Activated naive CD4-positive, alpha-beta T cell treated with anti-CD3 and anti-CD28 coated beads, Interleukin-2, amount 50 U/mL, for 72 hours (primary cell): ENCODE measurements around the gene ATAD3B. TPM values are rescaled to one million over a fixed set of nuclear protein-coding genes. Genes with fewer than 3 reads are reported as not detected.
"Not testable (repeated sequence)": the region's sequence is repeated elsewhere in the genome, so short reads cannot be mapped to it uniquely, and the experiment has no call there.

Source experiments
- ATAC-seq, 2 donors: fragments of 150-1000 bp; cut with Tn5 transposase; 2 replicates each; pipeline ENCODE4 v1.10.0; 2021; ENCODE audit warnings: mild to moderate bottlenecking in 2 of 2, moderate library complexity in 2 of 2
- DNase-seq, 2 donors: peaks; one replicate each; pipeline ENCODE4 v3.0.0; 2021 to 2022; ENCODE audit warnings: low spot score in 2 of 2
- H3K27ac Mint-ChIP-seq, 2 donors: one replicate each; pipeline ENCODE4 v1.8.0; 2022; ENCODE audit warnings: mild to moderate bottlenecking in 2 of 2, mixed read lengths in 2 of 2
- H3K36me3 Mint-ChIP-seq, 2 donors: one replicate each; pipeline ENCODE4 v1.8.0; 2022; ENCODE audit warnings: mixed read lengths in 2 of 2
- H3K9me3 Mint-ChIP-seq, 2 donors: one replicate each; pipeline ENCODE4 v1.8.0; 2022; ENCODE audit warnings: mixed read lengths in 2 of 2
- total RNA-seq, 2 donors: library from RNA; stranded (reverse); gene quantifications; one replicate each; pipeline ENCODE4 v1.2.3, GENCODE V29; 2022

ATAD3B gene
- total RNA-seq, 2 donors from 2014 or later, result 30.1 to 33.1 TPM

DNA sequence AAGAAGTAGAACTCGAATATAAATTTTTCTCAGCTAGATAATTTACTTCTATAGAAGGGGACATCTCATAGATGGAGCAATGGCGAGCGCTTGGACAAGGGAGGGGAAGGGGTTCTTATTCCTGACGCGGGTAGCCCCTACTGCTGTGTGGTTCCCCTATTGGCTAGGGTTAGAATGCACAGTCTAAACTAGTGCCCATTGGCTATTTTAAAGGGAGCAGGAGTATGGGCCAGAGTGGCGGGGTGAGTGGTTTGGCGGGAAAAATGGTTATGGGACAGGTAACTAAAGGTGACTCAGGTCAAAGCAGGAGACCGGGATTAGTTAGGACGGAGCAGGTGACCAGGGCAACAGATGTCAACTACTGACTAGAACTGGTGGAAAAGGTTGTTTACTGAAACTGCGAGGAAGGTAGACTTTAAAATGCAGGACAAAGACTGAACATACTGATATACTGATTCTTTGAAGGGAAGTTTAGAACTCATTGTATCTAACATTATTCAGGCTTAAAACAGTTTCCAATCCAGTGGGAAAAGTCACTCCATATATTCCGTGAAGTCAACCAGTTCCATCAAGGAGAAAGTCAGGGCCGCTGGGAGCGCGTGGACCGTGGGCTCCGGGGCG lies 39.5 kb downstream of the ATAD3B start:
- peak overlapping the region; percentile 87 to 100 for H3K27ac Mint-ChIP-seq
- peak in 1 of 2 donors; percentile 22 for DNase-seq

DNA sequence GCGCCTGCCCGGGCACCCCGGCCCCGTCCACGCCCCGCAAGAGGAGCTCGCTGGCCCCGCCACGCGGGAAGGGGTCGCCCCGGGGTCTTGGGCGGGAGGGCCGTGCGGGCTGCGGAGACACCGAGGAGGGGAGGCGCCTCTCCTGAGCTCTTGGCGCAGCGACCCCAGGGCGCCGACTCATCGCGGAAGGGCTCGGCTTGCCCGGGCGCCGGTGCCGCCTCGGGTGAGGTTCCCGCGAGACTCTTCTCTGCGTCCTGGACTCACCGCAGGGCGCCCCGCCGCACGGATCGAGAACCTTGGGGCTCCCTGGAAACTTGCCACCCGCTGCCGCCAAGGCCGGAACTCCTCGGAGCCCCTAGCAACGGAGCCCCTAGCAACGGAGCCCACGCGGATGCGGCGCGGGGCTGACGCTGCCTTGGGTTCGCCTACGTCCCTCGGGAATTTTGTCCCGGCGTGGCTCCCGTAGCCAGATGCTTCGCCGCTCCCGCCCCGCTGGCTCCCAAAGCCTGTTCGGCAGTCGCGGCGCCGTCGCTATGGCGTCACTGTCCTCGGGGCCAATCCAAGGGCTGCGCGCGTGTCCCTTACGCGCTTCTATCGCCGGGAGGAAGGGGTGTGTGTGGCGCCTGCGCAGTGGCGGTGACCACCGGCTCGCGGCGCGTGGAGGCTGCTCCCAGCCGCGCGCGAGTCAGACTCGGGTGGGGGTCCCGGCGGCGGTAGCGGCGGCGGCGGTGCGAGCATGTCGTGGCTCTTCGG lies 40.1 kb downstream of the ATAD3B start, which contains the start of gene ATAD3A:
TSS of gene ATAD3A (plus strand) at position 630 of the 753 bp plus-strand sequence. CDS start at position 737, 107 bp downstream.
- Mint-ChIP-seq H3K27ac (peak within 1 kb of the TSS; percentile 87 to 100), H3K9me3 (no peaks in the 10 kb centered on the region)
- ATAC-seq, result peak; percentile 95 to 97

More for the DNA sequence above, 39.5 kb downstream of the ATAD3B start:
- no peaks in the 10 kb centered on the region for H3K9me3 Mint-ChIP-seq
- peaks cover 10 to 15% of the 10 kb centered on the region in 2 donors for H3K36me3 Mint-ChIP-seq
- ATAC-seq, result no peak

DNA sequence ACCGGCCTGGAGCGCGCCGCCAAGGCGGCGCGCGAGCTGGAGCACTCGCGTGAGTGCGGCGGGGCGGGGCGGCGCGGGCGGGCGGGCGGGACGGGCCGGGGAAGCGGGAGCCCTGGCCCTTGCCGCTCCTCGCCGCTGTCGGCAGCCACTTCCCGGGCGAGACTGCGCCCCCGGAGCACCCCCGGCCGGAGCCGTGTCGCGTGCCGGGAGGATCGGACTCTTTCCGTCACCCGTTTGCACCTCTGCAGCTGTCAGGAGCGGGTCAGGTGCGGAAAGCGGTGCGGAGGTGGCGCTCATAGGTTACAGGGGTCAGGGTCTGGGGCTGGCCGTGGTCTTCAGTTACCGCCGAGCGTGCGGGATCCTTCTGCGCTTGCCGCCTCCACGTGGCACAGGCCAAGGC lies 40.9 kb downstream of the ATAD3B start:
- H3K27ac Mint-ChIP-seq, result peak overlapping the region in 1 of 2 donors; percentile 87
- ATAC-seq (peak; percentile 12 to 13), DNase-seq (peak in 1 of 2 donors; percentile 42)
- H3K36me3 Mint-ChIP-seq, result peaks cover 10% of the 10 kb centered on the region in 2 donors
- H3K9me3 Mint-ChIP-seq, result not testable (repeated sequence)

More for the DNA sequence above, 40.1 kb downstream of the ATAD3B start, which contains the start of gene ATAD3A:
- DNase-seq, result peak; percentile 96
- H3K36me3 Mint-ChIP-seq, result peaks cover 10 to 15% of the 10 kb centered on the region in 2 donors

DNA sequence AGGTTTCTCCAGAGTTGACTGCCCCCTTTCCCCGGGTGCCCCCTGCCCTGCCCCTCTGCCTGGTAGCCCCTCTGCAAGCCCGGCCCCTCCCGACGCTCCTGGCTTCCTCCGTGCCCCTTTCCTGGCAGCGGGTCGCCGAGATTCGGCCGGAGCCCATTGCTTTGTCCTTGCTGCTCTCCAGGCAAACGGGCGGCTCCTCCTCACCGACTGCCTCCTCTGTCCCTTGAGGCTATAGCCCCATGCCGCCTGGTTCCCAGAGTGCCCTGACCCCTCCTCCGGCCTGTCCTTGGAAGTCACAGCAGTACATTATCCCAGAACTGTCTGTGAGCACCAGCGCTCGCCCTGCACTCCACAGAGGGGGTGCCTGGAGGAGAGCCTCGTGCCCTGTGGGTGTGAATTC lies 42.1 kb downstream of the ATAD3B start:
- not testable (repeated sequence) for ATAC-seq, DNase-seq, H3K9me3 Mint-ChIP-seq
- H3K36me3 Mint-ChIP-seq, result peaks cover 16 to 17% of the 10 kb centered on the region in 2 donors
- H3K27ac Mint-ChIP-seq, result peak overlapping the region; percentile 55 to 78

DNA sequence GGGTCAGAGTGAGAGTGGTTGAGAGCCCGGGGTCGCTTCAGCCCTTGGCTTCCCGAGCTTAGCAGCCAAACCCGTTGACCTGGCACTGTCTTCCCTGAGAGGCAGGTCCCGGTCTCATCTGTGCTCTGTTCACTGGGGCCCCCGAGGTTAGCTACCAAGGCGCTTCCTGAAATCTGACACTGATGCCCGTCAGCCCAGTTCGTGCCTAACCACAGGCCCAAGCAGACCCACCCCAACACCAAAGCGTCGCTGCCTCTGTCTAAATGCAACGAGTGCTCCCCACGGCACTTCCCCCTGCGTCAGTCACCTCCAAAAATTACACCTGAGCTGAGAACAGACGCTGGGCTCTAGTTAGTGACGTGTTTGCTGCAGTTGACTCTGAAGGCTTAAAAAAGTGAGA lies 42.8 kb downstream of the ATAD3B start:
- not testable (repeated sequence) for H3K9me3 Mint-ChIP-seq, ATAC-seq, DNase-seq, H3K27ac Mint-ChIP-seq
- H3K36me3 Mint-ChIP-seq, result peaks cover 16 to 17% of the 10 kb centered on the region in 2 donors

DNA sequence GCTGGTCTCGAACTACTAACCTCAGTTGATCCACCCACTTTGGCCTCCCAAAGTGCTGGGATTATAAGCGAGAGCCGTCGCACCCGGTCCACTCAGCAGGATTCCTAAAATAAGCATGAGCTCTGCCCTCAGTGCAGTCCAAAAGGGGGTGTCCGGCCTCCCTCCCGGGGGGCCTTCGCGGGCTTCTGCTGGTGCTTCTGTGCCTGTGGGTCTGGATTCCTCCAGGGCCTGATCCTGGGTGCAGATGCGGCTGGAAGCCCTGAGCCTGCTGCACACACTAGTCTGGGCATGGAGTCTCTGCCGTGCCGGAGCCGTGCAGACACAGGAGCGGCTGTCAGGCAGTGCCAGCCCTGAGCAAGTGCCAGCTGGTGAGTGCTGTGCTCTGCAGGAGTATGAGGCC lies 45.4 kb downstream of the ATAD3B start:
- DNase-seq, ATAC-seq, H3K9me3 Mint-ChIP-seq, H3K36me3 Mint-ChIP-seq, H3K27ac Mint-ChIP-seq: not testable (repeated sequence)

DNA sequence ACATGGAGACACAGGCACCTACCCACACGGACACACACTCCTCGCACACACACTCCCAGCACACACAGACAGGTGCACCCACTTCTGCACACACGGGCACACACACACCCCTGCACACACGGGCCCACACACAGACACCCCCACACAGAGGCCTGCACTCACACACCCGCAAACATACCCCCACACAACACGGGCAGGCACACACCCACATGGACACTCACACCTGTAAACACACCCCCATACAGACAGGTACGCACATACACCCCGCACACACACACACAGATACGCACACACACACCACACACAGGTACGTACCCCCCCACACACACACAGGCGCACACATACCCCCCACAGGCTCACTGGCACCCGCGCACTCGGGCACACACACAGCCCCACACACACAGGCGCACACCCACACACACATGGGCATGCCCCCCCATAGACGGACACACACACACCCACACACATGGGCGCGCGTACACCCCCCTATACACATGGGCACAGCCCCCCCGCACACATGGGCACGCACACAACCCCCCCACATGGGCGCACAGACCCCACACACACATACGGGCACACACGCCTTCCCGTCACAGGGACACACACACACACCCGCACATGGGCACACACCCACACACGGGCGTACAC lies 46.5 kb downstream of the ATAD3B start:
- no peaks in the 10 kb centered on the region for H3K9me3 Mint-ChIP-seq

DNA sequence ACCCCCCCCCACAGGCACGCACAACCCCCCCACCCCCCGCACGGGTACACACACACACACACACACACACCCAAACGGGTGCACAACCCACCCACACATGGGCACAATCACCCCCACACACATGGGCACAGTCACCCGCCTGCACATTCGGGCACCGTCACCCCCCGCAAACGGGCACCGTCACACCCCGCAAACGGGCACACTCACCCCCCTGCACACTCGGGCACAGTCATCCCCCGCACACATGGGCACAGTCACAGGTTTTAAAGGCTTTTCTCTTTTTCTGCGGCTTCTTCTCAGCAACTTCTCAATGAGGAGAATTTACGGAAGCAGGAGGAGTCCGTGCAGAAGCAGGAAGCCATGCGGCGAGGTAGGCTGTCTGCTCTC lies 47.0 kb downstream of the ATAD3B start:
- DNase-seq, H3K36me3 Mint-ChIP-seq, H3K27ac Mint-ChIP-seq, H3K9me3 Mint-ChIP-seq, ATAC-seq: not testable (repeated sequence)

More for the DNA sequence above, 46.5 kb downstream of the ATAD3B start:
- DNase-seq (no peak), ATAC-seq (no peak)
- Mint-ChIP-seq H3K27ac (no peak overlapping the region), H3K36me3 (peaks cover 10% of the 10 kb centered on the region in 2 donors)

DNA sequence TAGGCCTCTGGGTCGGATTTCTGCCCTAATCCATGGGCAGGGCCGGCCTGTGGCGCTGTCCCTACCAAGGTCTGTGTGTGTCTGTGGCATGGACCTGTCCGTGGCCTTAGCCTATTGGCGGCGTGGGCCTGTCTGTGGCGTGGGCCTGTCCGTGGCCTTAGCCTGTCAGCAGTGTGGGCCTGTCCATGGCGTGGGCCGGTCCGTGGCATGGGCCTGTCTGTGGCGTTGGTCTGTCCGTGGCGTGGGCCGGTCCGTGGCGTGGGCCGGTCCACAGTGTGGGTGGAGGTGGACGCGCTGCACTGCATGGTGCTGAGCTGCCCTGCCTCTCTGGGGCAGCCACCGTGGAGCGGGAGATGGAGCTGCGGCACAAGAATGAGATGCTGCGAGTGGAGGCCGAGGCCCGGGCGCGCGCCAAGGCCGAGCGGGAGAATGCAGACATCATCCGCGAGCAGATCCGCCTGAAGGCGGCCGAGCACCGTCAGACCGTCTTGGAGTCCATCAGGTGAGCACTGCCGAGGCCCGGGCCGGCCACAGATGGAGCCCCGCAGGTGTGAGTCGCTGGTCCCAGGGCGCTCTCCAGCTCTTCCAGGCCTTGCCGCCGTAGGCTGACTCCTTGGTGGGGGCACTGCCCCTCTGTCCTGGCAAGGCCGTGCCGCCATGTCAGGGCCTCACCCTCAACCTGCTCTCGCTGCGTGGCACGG lies 48.4 kb downstream of the ATAD3B start:
- H3K27ac Mint-ChIP-seq, DNase-seq, H3K36me3 Mint-ChIP-seq, H3K9me3 Mint-ChIP-seq, ATAC-seq: not testable (repeated sequence)

DNA sequence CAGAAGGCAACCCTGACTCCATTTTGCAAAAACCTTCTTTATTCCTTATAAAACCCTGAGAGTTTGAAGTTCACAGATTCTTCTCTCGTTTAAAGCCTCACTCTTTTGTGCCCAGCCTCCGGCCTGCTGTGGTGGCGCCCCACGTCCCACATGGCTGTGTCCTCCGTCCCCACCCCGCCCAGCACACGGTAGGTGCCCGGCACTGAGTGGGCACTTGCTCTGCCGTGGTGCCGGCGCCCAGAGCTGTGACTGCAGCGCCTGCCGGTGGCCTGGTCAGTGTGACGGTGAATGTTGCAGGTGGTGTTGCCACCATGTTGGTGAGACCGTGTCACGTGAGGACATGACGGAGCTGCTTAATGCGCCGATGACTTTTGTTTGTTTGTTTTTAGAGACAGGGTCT lies 49.8 kb downstream of the ATAD3B start:
- Mint-ChIP-seq H3K27ac (no peak overlapping the region), H3K36me3 (peaks cover 6 to 10% of the 10 kb centered on the region in 2 donors), H3K9me3 (no peaks in the 10 kb centered on the region)
- no peak for DNase-seq
- no peak for ATAC-seq

DNA sequence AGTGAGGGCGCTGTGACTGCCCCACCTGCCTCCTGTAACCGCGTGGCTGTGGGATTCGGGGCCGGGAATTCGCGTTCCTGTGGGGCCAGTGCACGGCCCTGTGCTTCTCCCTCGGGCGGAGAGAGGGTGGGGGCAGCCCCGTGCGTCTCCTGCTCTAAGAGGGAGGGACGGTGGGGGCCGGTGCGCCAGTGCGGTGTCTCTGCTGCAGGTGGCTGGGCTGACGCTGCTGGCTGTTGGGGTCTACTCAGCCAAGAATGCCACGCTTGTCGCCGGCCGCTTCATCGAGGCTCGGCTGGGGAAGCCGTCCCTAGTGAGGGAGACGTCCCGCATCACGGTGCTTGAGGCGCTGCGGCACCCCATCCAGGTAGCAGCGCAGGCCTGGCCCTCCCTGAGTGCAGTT lies 51.0 kb downstream of the ATAD3B start:
- H3K36me3 Mint-ChIP-seq, H3K27ac Mint-ChIP-seq, H3K9me3 Mint-ChIP-seq, ATAC-seq, DNase-seq: not testable (repeated sequence)

DNA sequence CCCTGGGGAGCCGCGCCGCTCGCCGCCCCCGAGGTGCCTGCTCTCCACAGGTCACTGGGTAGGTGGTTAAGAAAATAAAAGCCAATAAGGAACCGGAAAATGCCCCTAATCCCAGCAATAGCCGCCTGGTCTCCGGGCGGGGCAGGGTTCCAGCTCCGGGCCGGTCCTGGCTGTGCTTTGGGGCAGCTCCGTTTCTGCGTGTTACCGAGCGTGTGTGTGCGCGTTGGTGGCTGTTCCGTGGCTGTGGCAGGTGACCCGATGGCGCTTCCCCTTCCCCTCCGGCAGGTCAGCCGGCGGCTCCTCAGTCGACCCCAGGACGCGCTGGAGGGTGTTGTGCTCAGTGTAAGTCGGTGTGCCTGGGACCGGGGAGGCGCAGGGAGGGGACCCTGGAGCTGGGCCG lies 51.7 kb downstream of the ATAD3B start:
- H3K27ac Mint-ChIP-seq, H3K9me3 Mint-ChIP-seq, H3K36me3 Mint-ChIP-seq, DNase-seq, ATAC-seq: not testable (repeated sequence)

DNA sequence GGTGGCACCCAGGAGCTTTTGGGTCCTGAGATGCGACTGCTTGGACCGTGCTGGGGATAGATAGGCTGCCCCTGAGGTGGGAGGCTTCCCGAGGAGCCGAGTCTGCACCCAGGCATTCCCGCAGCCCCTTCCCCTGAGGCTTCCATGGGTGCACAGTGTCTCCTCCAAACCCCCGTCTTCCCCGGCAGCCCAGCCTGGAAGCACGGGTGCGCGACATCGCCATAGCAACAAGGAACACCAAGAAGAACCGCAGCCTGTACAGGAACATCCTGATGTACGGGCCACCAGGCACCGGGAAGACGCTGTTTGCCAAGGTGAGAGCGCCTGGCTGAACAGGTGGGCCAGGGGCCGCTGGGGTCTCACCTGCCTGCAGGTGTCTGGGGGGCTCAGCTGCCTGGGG lies 52.1 kb downstream of the ATAD3B start:
- not testable (repeated sequence) for H3K36me3 Mint-ChIP-seq

DNA sequence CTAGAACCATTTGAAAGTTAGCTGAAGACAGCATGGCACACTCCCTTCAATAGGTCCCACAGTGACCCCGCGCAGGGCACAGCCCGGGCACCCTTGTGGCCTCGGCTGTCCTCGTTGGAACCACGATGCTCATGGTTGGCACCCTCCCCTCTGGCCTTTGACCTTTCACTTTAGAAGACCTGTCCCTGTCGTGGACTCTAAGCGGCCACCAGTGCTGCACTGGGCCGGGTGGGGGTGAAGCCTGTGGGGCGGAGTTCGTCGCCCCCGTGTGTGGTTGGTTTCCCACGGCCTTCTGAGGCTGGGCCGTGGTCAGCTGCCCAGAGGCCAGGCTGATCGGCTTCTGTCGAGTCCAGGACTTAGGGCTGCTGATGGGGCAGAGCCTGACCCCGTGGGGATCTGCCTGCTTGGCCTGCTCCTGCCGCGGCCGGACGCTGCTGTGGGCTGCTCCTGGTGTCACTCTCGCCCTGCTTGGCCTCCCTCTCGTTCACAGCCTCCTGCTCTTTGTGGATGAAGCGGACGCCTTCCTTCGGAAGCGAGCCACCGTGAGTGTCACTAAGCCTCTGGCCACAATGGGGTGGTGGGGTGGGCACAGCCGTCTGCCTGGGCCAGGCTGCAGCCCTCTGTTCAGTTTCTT lies 53.3 kb downstream of the ATAD3B start:
- not testable (repeated sequence) for DNase-seq

More for the DNA sequence above, 52.1 kb downstream of the ATAD3B start:
- not testable (repeated sequence) for H3K27ac Mint-ChIP-seq, H3K9me3 Mint-ChIP-seq, ATAC-seq, DNase-seq

DNA sequence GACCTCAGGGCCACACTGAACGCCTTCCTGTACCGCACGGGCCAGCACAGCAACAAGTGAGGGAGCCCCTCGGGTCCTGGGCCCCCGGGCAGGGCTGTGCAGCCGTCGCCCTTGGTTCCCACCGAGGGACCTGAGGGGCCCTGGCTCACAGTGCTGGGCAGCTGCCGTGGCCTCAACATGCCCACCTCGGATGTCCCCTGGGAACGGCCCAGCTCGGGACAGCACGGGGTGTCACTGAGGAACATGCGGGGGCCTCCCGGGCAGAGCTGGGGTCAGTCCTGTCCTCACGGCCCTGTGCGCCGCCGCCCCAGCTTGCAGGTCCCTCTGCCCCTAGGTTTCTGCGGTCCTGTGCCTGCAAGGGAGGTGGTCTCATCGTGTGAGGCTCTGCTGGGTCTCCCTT lies 54.9 kb downstream of the ATAD3B start:
- H3K27ac Mint-ChIP-seq, DNase-seq, H3K9me3 Mint-ChIP-seq: not testable (repeated sequence)
- H3K36me3 Mint-ChIP-seq, result peaks cover 12 to 14% of the 10 kb centered on the region in 2 donors
- ATAC-seq, result peak in 1 of 2 donors; percentile 9

More for the DNA sequence above, 53.3 kb downstream of the ATAD3B start:
- H3K27ac Mint-ChIP-seq, H3K9me3 Mint-ChIP-seq, ATAC-seq: not testable (repeated sequence)
- H3K36me3 Mint-ChIP-seq, result peaks cover 3 to 10% of the 10 kb centered on the region in 2 donors
